Fibroblast of skin of abdomen (primary cell): ENCODE measurements around the gene WRAP53. TPM values are rescaled to one million over a fixed set of nuclear protein-coding genes. Genes with fewer than 3 reads are reported as not detected.
"Not testable (repeated sequence)": the region's sequence is repeated elsewhere in the genome, so short reads cannot be mapped to it uniquely, and the experiment has no call there.

Experiments used
- DNase-seq: peaks from one replicate; pipeline ENCODE4 v3.0.0-alpha.2; 2013
- polyA plus RNA-seq, 2 experiments: library from polyadenylated mRNA; unstranded; fragments of 120-200 nt; gene quantifications; one replicate each; pipeline ENCODE4 v1.2.1, GENCODE V29; 2013; ENCODE audit not compliant: insufficient read length in 2 of 2

Gene WRAP53
- polyA plus RNA-seq (2013, experiment 1 of 2; ENCODE audit: insufficient read length), result 10.5 TPM
- 10.0 TPM for polyA plus RNA-seq (2013, experiment 2 of 2; ENCODE audit: insufficient read length)

- peak; percentile 99 for DNase-seq
Measured at GRCh38 chr17:7687908-7688807, at the start of gene WRAP53. TSS of gene WRAP53 (plus strand) at chr17:7688477. CDS start at chr17:7688649, 172 bp downstream.

DNA sequence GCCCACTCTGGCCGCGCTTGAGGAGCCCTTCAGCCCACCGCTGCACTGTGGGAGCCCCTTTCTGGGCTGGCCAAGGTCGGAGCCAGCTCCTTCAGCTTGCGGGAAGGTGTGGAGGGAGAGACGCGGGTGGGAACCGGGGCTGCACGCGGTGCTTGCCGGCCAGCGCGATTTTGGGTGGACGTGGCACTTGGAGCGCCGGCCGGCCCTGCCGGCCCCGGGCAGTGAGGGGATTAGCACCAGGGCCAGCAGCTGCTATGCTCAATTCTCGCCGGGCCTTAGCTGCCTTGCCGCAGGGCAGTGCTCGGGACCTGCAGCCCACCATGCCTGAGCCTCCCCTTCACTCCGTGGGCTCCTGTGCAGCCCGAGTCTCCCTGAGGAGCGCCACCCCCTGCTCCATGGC is 47.5 kb upstream of the WRAP53 start:
- no peak for DNase-seq

- not testable (repeated sequence) for DNase-seq
Measured at GRCh38 chr17:7641635-7642034, 46.6 kb upstream of the WRAP53 start.

GRCh38 chr17:7644775-7645174 is 43.5 kb upstream of the WRAP53 start:
- no peak for DNase-seq

- DNase-seq, result no peak
Measured at GRCh38 chr17:7646457-7646856, 41.8 kb upstream of the WRAP53 start.

- DNase-seq, result no peak
Measured at GRCh38 chr17:7647018-7647417, 41.3 kb upstream of the WRAP53 start.

DNA sequence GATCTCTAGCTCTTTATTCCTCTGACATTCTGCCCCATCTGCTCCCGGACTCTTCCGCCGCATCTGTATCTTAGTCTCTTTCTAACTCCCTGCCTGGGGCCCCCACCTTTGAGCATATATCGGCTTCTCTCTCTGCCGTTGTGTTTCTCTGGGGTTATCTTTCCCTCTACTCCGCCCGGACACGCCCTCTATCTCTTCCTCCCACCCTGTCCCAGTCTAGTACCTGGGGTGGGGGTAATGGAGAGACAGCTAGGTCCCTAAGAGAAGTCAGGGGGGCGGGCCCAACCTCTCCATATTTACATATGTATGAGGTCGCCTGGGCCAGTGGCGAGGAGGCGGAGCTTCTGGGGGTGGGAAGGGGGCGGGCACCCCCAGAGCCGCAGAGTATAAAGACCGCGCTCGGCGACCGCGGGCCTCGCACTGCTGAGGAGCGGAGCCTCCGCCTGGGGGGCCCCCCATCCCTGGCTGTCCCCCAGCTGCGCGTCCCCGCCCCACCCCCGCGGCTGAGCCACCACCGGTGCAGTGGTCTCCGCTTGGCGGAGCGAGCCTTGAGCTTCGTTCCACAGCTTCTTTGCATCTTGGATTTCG is 37.7 kb upstream of the WRAP53 start, which contains the start of gene ATP1B2:
TSS of gene ATP1B2 (plus strand) at position 418 of the 588 bp plus-strand sequence. CDS start 593 bp downstream, outside the sequence.
- DNase-seq, result no peak

DNA sequence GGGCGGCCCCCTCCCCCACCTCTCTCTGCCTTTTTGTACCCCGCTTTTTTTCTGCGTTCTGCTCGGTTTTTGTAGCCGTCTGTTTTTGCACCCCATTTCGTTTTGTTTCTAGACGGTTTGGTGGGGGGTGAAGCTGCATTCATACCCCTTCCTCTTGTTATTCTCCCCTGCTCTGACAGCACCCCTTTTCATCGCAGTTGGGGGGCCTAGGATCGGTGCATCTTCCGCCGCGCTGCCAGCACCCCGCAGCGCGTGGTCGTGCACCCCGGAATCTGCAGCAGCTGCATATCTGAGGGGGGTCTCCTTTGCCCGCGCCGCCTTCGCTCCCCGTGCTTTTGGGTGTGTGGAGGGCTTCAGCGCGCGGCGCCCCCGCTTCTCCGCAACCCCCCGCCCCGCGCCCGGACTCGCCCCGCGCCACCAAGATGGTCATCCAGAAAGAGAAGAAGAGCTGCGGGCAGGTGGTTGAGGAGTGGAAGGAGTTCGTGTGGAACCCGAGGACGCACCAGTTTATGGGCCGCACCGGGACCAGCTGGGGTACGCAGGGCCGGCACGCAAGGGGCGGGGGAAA is 37.1 kb upstream of the WRAP53 start:
- DNase-seq, result no peak

DNA sequence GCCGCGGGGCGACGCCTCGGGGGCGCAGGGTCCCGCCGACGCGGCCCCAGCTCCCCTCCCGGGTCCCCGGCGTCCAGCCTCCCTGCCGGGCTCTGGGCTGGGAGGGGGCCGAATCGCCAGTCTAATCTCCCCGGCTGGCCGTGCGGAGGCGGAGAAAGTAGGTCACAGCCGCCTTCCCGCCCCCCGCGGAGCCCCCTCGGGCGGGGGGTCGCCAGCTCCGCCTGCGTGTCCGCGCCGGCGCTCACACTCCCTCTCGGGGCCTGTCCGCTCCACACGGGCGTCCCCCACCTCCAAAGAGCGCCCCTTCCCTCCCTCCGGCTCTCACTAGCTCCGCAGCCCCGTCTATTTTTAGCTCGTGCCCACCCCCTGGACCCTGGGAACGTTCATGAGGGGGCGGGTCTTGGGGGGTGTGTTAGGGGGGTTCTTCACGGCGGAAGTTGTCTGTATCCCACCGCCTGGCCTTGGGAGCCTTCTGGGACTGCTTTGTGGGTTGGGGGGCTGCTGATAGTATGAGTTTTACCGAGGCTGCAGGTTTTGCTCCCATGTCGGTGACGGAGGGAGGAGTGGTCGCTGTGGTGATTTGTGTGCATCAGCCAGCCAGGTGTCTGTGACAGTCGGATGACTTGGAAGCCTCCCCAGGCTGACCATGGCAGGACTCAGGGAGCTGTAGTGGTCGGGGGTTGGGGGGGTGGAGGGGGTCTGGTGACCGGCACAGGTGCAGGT is 36.5 kb upstream of the WRAP53 start:
- no peak for DNase-seq

DNA sequence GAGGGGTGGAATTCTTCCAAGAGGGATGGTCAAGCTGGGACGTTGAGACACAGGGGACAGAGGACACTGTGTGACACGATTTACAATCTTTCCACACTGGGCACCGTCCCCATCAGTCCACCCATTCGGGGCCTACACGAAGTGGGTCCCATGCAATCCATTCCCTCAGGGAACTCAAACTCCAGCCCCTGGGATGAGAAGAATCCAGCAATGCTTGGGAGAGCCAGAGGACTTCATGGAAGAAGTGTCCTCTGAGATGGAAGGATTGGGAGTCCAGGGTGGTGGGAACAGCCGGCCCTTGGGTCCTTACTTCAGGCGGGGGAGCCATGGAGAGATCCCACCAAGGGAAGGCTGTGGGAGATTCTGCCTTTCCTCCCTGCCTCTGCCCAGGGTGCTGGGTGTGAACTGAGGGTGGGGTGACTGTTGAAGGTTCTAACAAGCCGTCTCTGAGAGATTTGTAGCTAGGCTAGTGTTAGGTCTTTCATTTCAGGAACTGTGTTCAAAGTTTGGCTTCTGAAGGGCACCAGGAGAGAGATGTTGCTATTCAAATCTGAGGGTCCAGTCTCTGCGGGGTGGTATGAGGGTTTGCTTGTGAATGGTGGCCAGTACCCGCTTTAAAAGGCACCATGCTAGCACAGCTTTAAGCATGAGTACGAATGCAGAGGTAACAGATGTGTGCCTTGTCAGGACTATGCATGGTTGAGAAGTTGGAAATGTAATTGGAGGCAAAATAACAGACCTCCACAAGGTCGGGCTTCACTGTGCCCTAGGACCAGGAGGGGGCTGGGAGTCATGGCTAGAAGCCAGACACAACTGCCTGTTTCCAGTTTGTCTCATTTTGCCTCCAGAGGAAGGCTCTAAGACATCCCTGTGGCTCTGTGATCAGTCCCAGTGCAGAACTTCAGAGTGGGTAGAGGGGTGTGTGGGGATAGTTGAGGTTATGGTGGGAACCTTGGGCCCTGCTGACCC is 35.6 kb upstream of the WRAP53 start:
- DNase-seq, result no peak

GRCh38 chr17:7654832-7655540 is 33.3 kb upstream of the WRAP53 start:
- DNase-seq, result peak; percentile 17

- DNase-seq, result no peak
Measured at GRCh38 chr17:7655541-7655840, 32.8 kb upstream of the WRAP53 start.

DNA sequence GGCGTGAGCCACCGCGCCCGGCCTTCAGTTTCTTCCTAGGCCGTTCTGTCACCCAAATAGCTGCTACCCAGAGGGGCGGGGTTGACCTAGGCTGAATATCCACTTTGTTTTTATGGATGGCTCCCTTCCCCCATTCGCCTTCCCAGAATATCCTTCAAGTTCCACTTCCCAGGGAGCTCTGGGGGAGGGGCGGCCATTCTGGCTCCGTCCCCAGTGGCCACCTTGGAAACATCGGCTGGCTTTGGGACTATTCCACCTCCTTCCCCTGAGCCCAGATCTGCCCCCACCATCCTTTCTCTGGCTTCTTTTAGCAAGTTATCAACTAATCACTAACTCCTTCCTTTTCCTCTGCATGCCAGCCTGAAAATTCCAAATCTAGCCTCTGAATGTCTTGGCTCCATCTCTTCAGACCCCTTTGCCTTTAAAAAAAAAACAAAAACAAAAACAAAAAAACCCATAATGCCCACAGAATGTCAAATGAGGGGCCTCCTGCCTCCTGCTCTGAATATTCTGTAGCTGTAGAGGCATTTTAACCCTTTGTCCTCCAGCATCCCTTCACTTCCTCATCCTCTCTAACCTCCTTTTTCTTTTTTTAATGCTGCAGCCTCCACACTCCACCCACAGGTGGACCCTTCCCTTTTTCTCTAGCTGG is 31.2 kb upstream of the WRAP53 start:
- no peak for DNase-seq

- DNase-seq, result no peak
Measured at GRCh38 chr17:7667656-7668406, 20.4 kb upstream of the WRAP53 start.

GRCh38 chr17:7668482-7668881 is 19.8 kb upstream of the WRAP53 start:
- DNase-seq, result no peak

DNA sequence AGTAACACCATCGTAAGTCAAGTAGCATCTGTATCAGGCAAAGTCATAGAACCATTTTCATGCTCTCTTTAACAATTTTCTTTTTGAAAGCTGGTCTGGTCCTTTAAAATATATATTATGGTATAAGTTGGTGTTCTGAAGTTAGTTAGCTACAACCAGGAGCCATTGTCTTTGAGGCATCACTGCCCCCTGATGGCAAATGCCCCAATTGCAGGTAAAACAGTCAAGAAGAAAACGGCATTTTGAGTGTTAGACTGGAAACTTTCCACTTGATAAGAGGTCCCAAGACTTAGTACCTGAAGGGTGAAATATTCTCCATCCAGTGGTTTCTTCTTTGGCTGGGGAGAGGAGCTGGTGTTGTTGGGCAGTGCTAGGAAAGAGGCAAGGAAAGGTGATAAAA is 15.0 kb upstream of the WRAP53 start:
- DNase-seq, result no peak

DNA sequence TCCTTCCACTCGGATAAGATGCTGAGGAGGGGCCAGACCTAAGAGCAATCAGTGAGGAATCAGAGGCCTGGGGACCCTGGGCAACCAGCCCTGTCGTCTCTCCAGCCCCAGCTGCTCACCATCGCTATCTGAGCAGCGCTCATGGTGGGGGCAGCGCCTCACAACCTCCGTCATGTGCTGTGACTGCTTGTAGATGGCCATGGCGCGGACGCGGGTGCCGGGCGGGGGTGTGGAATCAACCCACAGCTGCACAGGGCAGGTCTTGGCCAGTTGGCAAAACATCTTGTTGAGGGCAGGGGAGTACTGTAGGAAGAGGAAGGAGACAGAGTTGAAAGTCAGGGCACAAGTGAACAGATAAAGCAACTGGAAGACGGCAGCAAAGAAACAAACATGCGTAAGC is 13.3 kb upstream of the WRAP53 start:
- DNase-seq, result no peak

GRCh38 chr17:7676533-7676932 is 11.7 kb upstream of the WRAP53 start:
- no peak for DNase-seq

DNA sequence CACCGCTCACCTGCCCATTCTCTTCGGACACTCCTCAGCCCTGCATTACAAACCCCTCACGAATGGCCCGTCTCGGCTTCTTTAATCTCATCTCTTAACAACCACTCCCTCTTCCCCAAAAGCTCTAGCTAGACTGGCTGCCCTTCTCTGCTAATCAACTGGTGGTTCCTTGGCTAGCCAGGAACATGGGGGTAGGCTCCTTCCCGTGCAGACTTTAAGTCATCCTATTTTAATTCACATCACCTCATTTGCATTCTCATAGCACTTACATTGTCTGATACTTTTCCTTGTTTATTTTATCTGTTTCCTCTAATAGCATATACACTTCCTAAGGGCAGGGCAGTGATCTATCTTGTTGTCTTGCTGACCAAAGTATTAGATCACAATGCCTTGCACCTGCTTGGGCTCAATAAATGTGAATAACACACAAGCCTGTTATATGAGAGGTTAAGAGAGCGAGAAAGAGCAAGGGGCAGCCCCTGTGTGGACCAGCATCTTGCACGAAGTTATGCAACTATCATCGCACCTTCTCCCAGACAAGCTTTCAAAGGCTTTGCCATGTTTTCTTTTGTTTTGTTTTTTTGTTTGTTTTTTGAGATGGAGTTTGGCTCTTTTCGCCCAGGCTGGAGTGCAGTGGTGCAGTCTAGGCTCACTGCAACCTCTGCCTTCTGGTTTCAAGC is 10.7 kb upstream of the WRAP53 start:
- DNase-seq, result no peak
